Naive thymus-derived CD4-positive, alpha-beta T cell (primary cell): ENCODE data around the gene RAPGEF3. TPM values are rescaled to one million over a fixed set of nuclear protein-coding genes. Genes with fewer than 3 reads are reported as not detected.

Source experiments
- ATAC-seq: fragments of 150-1000 bp; cut with Tn5 transposase; 2 replicates; pipeline ENCODE4 v1.10.0; 2021; ENCODE audit warnings: mild to moderate bottlenecking, moderate library complexity
- CTCF ChIA-PET: fragments of 350-600 bp; sonication (Branson Sonifier 250); formaldehyde crosslinking; loops from one replicate; lab custom pipeline; 2021; ENCODE audit warnings: antibody characterized with exemption; lab: Charles Lee
- POLR2A ChIA-PET: fragments of 350-600 bp; sonication (Branson Sonifier 250); formaldehyde crosslinking; loops from one replicate; lab custom pipeline; 2021; ENCODE audit warnings: antibody characterized with exemption, inconsistent platforms; lab: Charles Lee
- DNase-seq, 9 donors: peaks; one replicate each; pipeline versions ENCODE4 v3.0.0 to v3.0.0-alpha.2; 2020 to 2022; ENCODE audit warnings: mixed read lengths in 1 of 9
- H3K27ac ChIP-seq: one replicate; pipeline ENCODE4 v1.7.0; 2013; ENCODE audit warnings: mild to moderate bottlenecking, low read depth, low read length, moderate library complexity
- H3K27me3 ChIP-seq, 2 donors: one replicate each; pipeline ENCODE4 v1.7.0; 2013; ENCODE audit warnings: low read length in 2 of 2, mild to moderate bottlenecking in 2 of 2, moderate library complexity in 2 of 2; ENCODE audit not compliant: control insufficient read depth in 2 of 2, insufficient read depth in 2 of 2
- H3K36me3 ChIP-seq, 3 experiments: 1 replicate in 2 of 3; 2 replicates in 1 of 3; pipeline ENCODE4 v1.7.0; 2013; ENCODE audit warnings: low read length in 3 of 3, mild to moderate bottlenecking in 3 of 3, moderate library complexity in 1 of 3; ENCODE audit not compliant: insufficient read depth in 3 of 3, control insufficient read depth in 2 of 3
- H3K4me1 ChIP-seq, 2 donors: one replicate each; pipeline ENCODE4 v1.7.0; 2013; ENCODE audit warnings: low read length in 2 of 2, mild to moderate bottlenecking in 2 of 2, moderate library complexity in 1 of 2; ENCODE audit not compliant: control insufficient read depth in 2 of 2, insufficient read depth in 2 of 2
- H3K4me3 ChIP-seq: 2 replicates; pipeline ENCODE4 v1.7.0; 2013; ENCODE audit warnings: mild to moderate bottlenecking, low read length
- H3K9me3 ChIP-seq, 3 experiments: 1 replicate in 2 of 3; 2 replicates in 1 of 3; pipeline ENCODE4 v1.7.0; 2013; ENCODE audit warnings: low read length in 3 of 3; ENCODE audit not compliant: control insufficient read depth in 2 of 3
- H3K27ac Mint-ChIP-seq, 9 donors: one replicate each; pipeline ENCODE4 v1.8.0; 2020 to 2022; ENCODE audit warnings: mixed read lengths in 9 of 9, mild to moderate bottlenecking in 8 of 9, moderate library complexity in 5 of 9, inconsistent platforms in 2 of 9
- H3K27me3 Mint-ChIP-seq, 5 donors: one replicate each; pipeline ENCODE4 v1.8.0; 2021 to 2022; ENCODE audit warnings: mixed read lengths in 5 of 5, mild to moderate bottlenecking in 1 of 5
- H3K36me3 Mint-ChIP-seq, 5 donors: one replicate each; pipeline ENCODE4 v1.8.0; 2020 to 2022; ENCODE audit warnings: mixed read lengths in 5 of 5, mild to moderate bottlenecking in 3 of 5, inconsistent platforms in 1 of 5
- H3K4me1 Mint-ChIP-seq, 7 donors: one replicate each; pipeline ENCODE4 v1.8.0; 2020 to 2022; ENCODE audit warnings: mixed read lengths in 7 of 7, mild to moderate bottlenecking in 3 of 7, inconsistent platforms in 1 of 7
- H3K4me3 Mint-ChIP-seq, 10 donors: one replicate each; pipeline ENCODE4 v1.8.0; 2020 to 2022; ENCODE audit warnings: mild to moderate bottlenecking in 10 of 10, mixed read lengths in 10 of 10, moderate library complexity in 6 of 10, inconsistent platforms in 2 of 10
- H3K9me3 Mint-ChIP-seq, 11 donors: one replicate each; pipeline ENCODE4 v1.8.0; 2020 to 2022; ENCODE audit warnings: mixed read lengths in 11 of 11, mild to moderate bottlenecking in 4 of 11, inconsistent platforms in 1 of 11, moderate library complexity in 1 of 11
- intact Hi-C, 2 donors: fragments of 100-400 bp; cut with micrococcal nuclease; formaldehyde crosslinking; loops; one replicate each; pipeline ENCODE4 v1.15.1; 2023
- polyA plus RNA-seq, 2 donors: library from polyadenylated mRNA; unstranded; fragments of 300-500 nt; fragmentation: Illumina TruSeq; gene quantifications; one replicate each; pipeline ENCODE4 v1.2.3, GENCODE V29; 2021
- total RNA-seq, 6 experiments: library from RNA in 5 of 6; stranded (reverse) in 5 of 6; gene quantifications; 1 replicate in 5 of 6; 2 replicates in 1 of 6; pipeline ENCODE4 v1.2.3 and lab custom pipeline; 2021 to 2026

The RAPGEF3 gene
- total and polyA plus RNA-seq, 7 experiments from 2014 or later, result 0.08 to 1.9 (median 0.82) TPM; not detected in 2

DNA sequence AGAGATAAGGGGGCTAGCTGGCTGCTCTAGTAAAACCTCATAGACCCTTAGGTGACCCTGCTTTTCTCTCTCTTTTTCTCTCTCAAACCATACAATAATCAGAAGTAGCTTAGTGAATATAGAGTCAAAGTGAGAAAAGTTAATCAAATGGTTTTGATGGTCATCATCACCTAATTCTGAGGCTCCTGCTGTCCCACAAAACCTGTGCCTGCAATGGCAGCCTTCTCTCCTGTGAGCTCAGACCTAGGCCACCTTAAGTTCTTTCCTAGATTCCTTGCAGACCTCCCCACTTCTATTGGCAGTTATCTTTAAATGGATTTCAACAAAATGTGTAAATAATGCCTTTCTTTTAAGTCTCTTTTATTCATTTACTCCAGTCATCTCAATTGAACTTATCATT lies 51.3 kb downstream of the RAPGEF3 start:
- H3K4me1 ChIP-seq, result peaks cover 21 to 27% of the 10 kb centered on the region in 2 donors
- intact Hi-C loops, result loop anchor here (2.0 to 5.0 kb wide), 13 partner anchors 55 to 1980 kb away; partner anchors contain the start of genes ARID2 (in 2 of the 2), SLC38A2 (in 2 of the 2), CCDC184 (in 1 of the 2) and CCNT1 (in 1 of the 2)
- no peaks in the 10 kb centered on the region for H3K9me3 ChIP-seq
- no peak for ATAC-seq
- Mint-ChIP-seq H3K9me3 (peaks cover 0 to 1% (median 0%) of the 10 kb centered on the region in 11 donors), H3K4me3 (peak overlapping the region; percentile 70 to 99 (median 76)), H3K27ac (peak overlapping the region; percentile 79 to 96 (median 93)), H3K4me1 (peaks cover 44 to 67% (median 60%) of the 10 kb centered on the region in 7 donors), H3K27me3 (no peaks in the 10 kb centered on the region), H3K36me3 (peaks cover 0 to 10% (median 9%) of the 10 kb centered on the region in 5 donors)
- H3K27ac ChIP-seq, result peak overlapping the region; percentile 85
- ChIA-PET CTCF (interaction anchor here (0.6 to 1.4 kb wide), 12 partner anchors 8 to 1716 kb away, joined by 3 to 5 read pairs (median 3); no protein-coding TSS in a partner anchor), POLR2A (interaction anchor here (0.6 to 1.6 kb wide), 9 partner anchors 9 to 1568 kb away, joined by 3 to 6 read pairs (median 3); partner anchors contain the start of genes ASB8, SLC38A1 and SLC48A1)
- H3K4me3 ChIP-seq, result no peak overlapping the region
- peaks cover 0 to 3% (median 0%) of the 10 kb centered on the region in 3 experiments for H3K36me3 ChIP-seq
- H3K27me3 ChIP-seq, result no peaks in the 10 kb centered on the region
- no peak for DNase-seq

DNA sequence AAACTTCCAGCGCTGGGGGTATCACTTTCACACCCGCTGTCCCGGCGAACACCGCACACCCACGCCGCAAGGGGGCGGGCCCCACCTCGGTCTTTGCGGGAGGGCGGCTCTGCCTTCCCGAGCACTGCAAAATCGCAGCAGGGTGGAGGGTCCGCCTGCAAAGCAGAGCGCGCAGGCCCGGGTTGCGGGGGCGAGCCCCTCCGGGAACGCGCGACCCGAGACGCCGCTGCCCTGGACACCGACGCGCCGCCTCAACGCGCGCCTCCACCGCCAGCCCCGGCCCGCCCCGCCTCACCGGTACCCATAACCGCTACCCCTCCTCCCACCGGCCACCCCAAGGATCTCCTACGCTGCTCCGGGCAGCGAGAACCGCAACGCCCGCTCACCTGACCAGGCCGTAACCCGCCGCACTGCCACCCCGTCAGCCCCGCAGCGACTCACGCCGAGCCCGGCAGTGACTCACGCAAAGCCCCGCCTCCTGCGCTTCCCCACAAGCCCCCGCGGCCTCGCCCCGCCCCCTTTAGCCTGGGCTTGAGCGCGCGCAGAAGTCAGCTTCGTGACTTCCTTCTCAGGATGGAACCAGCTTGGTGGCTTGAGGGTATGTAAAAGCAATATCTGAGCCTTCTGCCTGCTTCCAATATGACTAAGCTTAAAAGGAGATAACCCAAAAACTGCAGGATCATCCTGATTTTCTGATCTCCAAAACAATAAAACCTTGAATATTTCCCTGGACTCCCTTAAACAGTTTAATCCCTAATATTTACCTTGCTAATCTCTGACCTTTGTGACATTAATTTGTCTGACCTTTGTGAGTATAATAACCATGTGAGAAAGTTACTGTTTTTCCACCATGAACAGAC lies 52.9 kb downstream of the RAPGEF3 start, which contains the start of gene RPAP3:
TSS of gene RPAP3 (minus strand) at position 465 of the 860 bp plus-strand sequence. CDS start 3,190 bp downstream, outside the sequence.
- H3K27ac Mint-ChIP-seq, result peak within 1 kb of the TSS; percentile 93 to 99 (median 97)
- POLR2A ChIA-PET, result interaction anchor here (0.6 to 1.6 kb wide), 15 partner anchors 9 to 1439 kb away, joined by 3 to 8 read pairs (median 3); partner anchors contain the start of genes CCDC184 and HDAC7
- H3K27ac ChIP-seq, result peak within 1 kb of the TSS; percentile 85
- peak within 1 kb of the TSS; percentile 92 to 99 (median 98) for H3K4me3 Mint-ChIP-seq
- DNase-seq (peak; percentile 91 to 99 (median 95)), ATAC-seq (peak; percentile 97)
- H3K4me3 ChIP-seq, result peak within 1 kb of the TSS; percentile 59
- H3K27me3 Mint-ChIP-seq, result no peaks in the 10 kb centered on the region
- peaks cover 48 to 73% (median 63%) of the 10 kb centered on the region in 7 donors for H3K4me1 Mint-ChIP-seq
- H3K27me3 ChIP-seq, result no peaks in the 10 kb centered on the region
- peaks cover 0 to 1% (median 0%) of the 10 kb centered on the region in 11 donors for H3K9me3 Mint-ChIP-seq
- H3K36me3 Mint-ChIP-seq, result peaks cover 1 to 12% (median 10%) of the 10 kb centered on the region in 5 donors
- H3K36me3 ChIP-seq, result peaks cover 0 to 7% (median under 1%) of the 10 kb centered on the region in 3 experiments
- H3K4me1 ChIP-seq, result peaks cover 21 to 27% of the 10 kb centered on the region in 2 donors
- CTCF ChIA-PET, result interaction anchor here (0.6 to 1.3 kb wide), 9 partner anchors 9 to 696 kb away, joined by 3 to 5 read pairs (median 3); partner anchors contain the start of gene ASB8
- no peaks in the 10 kb centered on the region for H3K9me3 ChIP-seq
- intact Hi-C loops, result loop anchor here (1.0 to 5.0 kb wide), 25 partner anchors 10 to 1978 kb away; partner anchors contain the start of genes ARID2 (in 2 of the 2), ASB8 (in 2 of the 2), SCAF11 (in 2 of the 2) and SLC38A2 (in 2 of the 2)

DNA sequence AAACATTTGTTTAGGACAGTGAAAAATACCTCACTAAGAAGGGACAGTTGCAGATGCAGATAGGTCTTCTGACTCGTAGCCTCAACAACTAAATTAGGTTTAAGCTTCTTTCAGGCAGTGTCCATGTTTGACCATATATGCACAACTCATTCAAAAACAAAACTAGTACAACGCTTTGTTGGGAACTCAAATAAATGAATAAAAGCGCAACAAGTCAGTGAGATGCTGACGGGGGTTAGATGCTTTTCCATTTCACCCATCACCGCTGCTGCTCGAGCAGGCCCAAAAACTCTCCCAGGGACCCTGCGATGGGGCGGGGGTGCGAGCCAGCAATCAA lies 53.5 kb downstream of the RAPGEF3 start:
- ATAC-seq (no peak), DNase-seq (no peak)
- no peaks in the 10 kb centered on the region for H3K9me3 ChIP-seq
- POLR2A ChIA-PET, result interaction anchor here (0.7 to 1.6 kb wide), 4 partner anchors 15 to 1160 kb away, joined by 3 to 5 read pairs (median 4); partner anchors contain the start of gene CCDC184
- intact Hi-C loops, result loop anchor here (1.0 to 5.0 kb wide), 12 partner anchors 53 to 1978 kb away; partner anchors contain the start of genes SLC38A2 (in 2 of the 2), ARID2 (in 1 of the 2), CCDC184 (in 1 of the 2) and SCAF11 (in 1 of the 2)
- Mint-ChIP-seq H3K9me3 (peaks cover 0 to 1% (median 0%) of the 10 kb centered on the region in 11 donors), H3K27me3 (no peaks in the 10 kb centered on the region), H3K27ac (peak overlapping the region; percentile 53 to 97 (median 88)), H3K4me1 (peaks cover 51 to 79% (median 69%) of the 10 kb centered on the region in 7 donors), H3K4me3 (peak overlapping the region; percentile 84 to 99 (median 96)), H3K36me3 (peaks cover 5 to 17% (median 10%) of the 10 kb centered on the region in 5 donors)
- CTCF ChIA-PET, result interaction anchor here (0.6 to 1.3 kb wide), 5 partner anchors 8 to 697 kb away, joined by 3 to 4 read pairs (median 4); no protein-coding TSS in a partner anchor
- peaks cover 0 to 13% (median 5%) of the 10 kb centered on the region in 3 experiments for H3K36me3 ChIP-seq
- peak overlapping the region; percentile 85 for H3K27ac ChIP-seq
- no peaks in the 10 kb centered on the region for H3K27me3 ChIP-seq
- H3K4me1 ChIP-seq, result peaks cover 21 to 27% of the 10 kb centered on the region in 2 donors
- peak overlapping the region; percentile 59 for H3K4me3 ChIP-seq

DNA sequence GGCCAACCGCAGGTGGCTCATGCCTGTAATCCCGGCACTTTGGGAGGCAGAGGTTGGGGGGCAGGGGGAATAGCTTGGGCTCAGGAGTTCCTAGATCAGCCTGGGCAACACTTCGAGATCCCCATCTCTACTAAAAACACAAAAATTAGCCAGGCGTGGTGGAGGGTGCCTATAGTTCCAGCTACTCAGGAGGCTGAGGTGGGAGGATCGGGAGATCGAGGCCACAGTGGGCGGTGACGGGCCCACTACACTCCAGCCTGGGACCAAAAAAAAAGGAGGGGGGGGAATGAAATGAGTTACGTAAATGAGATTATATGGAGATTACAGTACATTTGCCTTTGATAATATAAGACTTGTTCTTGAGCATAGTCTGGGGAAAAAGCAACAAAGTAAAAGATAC lies 54.0 kb downstream of the RAPGEF3 start:
- Mint-ChIP-seq H3K36me3 (peaks cover 5 to 21% (median 12%) of the 10 kb centered on the region in 5 donors), H3K9me3 (peaks cover 0 to 1% (median 0%) of the 10 kb centered on the region in 11 donors), H3K27ac (peak overlapping the region; percentile 53 to 97 (median 88)), H3K4me3 (peak overlapping the region; percentile 84 to 99 (median 96)), H3K27me3 (no peaks in the 10 kb centered on the region), H3K4me1 (peaks cover 50 to 79% (median 72%) of the 10 kb centered on the region in 7 donors)
- Histone ChIP-seq H3K9me3 (no peaks in the 10 kb centered on the region), H3K36me3 (peaks cover 0 to 15% (median 5%) of the 10 kb centered on the region in 3 experiments), H3K4me3 (peak overlapping the region; percentile 59), H3K27me3 (no peaks in the 10 kb centered on the region), H3K27ac (no peak overlapping the region), H3K4me1 (peaks cover 21 to 27% of the 10 kb centered on the region in 2 donors)
- POLR2A ChIA-PET, result interaction anchor here (0.7 to 1.6 kb wide), 4 partner anchors 15 to 1160 kb away, joined by 3 to 5 read pairs (median 4); partner anchors contain the start of gene CCDC184
- DNase-seq (no peak), ATAC-seq (no peak)
- CTCF ChIA-PET, result interaction anchor here (0.6 to 1.3 kb wide), 5 partner anchors 9 to 1580 kb away, joined by 3 to 5 read pairs (median 4); no protein-coding TSS in a partner anchor
- intact Hi-C loops, result loop anchor here (1.0 to 5.0 kb wide), 12 partner anchors 52 to 1977 kb away; partner anchors contain the start of genes SLC38A2 (in 2 of the 2), ARID2 (in 1 of the 2), CCDC184 (in 1 of the 2) and SCAF11 (in 1 of the 2)

DNA sequence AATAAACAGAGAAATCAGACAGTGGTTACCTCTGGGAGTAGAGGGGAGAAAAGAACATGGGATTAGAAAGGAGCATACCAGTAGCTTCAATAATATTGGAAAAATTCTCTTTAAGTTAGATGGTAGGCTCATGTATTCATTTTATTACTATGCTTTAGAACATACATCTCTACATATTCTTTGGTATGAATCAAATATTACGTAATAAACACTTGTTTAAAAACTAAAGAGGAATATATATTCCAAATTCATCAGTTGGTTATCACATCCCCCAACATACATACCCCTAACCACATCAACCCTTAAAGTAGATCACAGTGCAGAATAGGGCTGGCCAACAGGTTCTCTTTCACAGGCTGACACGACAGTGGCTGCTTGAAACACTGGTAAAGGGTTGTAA lies 58.4 kb downstream of the RAPGEF3 start:
- peaks cover 0 to 1% (median 0%) of the 10 kb centered on the region in 11 donors for H3K9me3 Mint-ChIP-seq
- Histone ChIP-seq H3K27ac (no peak overlapping the region), H3K27me3 (no peaks in the 10 kb centered on the region), H3K4me3 (no peak overlapping the region), H3K36me3 (peaks cover 3 to 38% (median 5%) of the 10 kb centered on the region in 3 experiments), H3K9me3 (no peaks in the 10 kb centered on the region), H3K4me1 (peaks cover 6 to 12% of the 10 kb centered on the region in 2 donors)
- CTCF ChIA-PET, result interaction anchor here (0.6 kb wide), 1 partner anchor 1546 kb away, joined by 4 read pairs; no protein-coding TSS in a partner anchor
- ATAC-seq (no peak), DNase-seq (no peak)
- intact Hi-C loops, result no loop called here
- peak overlapping the region in 1 of 9 donors; percentile 23 for H3K27ac Mint-ChIP-seq
- no peaks in the 10 kb centered on the region for H3K27me3 Mint-ChIP-seq
- no peak overlapping the region for H3K4me3 Mint-ChIP-seq
- H3K36me3 Mint-ChIP-seq, result peaks cover 12 to 46% (median 22%) of the 10 kb centered on the region in 5 donors
- H3K4me1 Mint-ChIP-seq, result peaks cover 25 to 65% (median 49%) of the 10 kb centered on the region in 7 donors
- POLR2A ChIA-PET, result no interaction called here
